Activated CD4-positive, alpha-beta T cell treated with anti-CD3 and anti-CD28 coated beads, Interleukin-2, amount 50 U/mL, for 16 hours (primary cell): ENCODE measurements around the gene FGG.

Experiments used
- DNase-seq: peaks from one replicate; pipeline ENCODE4 v3.0.0-alpha.2; 2020

FGG gene

DNA sequence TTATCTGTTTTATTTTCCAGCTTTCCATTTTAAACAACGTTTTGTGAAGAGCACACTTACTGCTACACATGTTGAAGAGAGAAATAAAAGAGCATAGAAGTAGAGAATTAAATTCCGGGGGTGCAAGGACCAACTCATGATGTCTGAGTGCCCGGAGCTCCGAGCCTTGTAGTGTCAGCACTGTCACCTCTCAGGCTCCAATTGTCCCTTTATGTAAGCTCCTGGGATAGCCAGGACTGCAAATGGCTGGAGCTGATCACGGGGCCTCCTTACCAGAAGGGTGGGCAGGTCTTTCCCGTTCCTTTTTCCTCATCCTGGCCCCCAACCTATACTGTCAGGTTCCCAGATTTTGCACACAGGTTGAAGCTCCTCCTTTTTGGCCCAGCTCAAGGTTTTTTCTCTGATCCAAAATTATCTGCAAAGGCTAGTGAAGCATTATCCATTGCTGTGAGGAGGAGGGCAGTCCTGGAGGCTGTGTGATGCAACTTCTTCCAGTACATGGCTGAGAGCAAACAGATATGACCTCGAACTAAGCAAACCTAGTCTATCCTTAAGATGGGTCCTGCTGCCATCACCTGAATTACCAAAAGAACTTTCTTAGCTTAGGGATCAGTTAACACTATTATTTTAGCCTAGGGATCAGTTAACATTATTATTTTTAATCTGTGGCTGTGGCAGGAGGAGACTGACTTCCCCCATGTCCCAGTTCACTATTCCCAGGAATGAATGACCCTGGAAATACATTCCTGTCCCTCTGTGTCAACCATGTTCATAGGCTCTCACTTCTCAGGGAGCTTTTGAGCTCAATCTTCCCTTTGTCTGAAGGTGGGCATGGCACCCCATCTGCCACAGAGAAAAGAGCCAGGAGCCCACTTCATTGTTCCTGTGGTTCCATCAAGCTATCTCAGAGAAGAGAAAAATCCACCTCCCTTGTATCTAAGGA, at the start of gene FGG:
Gene FGG, minus strand, starts transcription at position 185 of the 943 bp plus-strand sequence. Its CDS starts 47 bp downstream, at position 138.
- no peak for DNase-seq

GRCh38 chr4:154660052-154660451, 47.6 kb upstream of the FGG start:
- DNase-seq = no peak

GRCh38 chr4:154658680-154659405, 46.4 kb upstream of the FGG start:
- no peak for DNase-seq

DNA sequence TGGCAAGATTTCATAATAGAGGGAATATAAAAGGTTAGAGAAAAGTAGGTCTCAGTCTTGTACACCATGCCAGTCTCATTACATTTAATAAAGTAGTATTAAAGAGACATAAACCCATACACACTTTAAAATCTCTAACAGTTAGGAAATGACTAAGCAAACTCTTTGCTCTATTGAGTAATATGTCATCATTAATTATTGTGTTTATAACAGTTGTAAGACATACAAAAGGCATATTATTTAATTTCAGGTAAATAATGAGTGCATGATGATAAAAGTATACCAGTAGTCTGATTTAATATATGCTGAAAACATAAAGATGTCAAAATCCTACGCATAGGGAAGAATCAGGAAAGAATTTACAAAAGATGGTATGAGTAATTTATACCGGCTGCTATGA, 31.0 kb upstream of the FGG start:
- DNase-seq = no peak

DNA sequence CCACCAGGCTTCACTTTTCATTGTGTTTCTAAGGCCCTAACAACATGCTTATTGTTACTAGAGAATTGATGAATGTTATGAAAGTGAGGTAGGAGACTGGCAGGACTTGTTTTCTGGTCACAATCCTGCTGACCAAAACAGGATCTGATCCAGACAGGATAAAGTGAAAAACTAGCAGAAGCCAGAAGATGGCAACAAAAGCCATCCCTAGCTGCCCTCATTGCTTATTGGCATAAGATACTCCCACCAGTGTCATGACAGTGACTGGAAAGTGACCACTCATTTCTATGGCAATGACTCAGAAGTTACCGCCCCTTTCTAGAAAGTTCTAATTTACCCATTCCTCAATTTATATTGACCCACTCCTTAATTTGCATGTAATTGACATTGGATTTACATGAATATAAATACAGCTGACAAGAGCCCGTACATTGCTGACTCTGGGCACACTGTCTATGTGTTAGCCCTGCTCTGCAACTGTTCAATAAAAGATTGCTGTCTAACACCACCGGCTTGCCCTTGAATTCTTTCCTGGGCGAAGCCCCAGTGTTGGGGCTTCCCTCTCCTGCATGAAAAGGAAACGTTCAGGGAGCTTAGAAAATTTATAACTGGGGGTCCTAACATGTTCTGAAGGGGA, 30.0 kb upstream of the FGG start:
- DNase-seq = no peak

GRCh38 chr4:154640999-154641398, 28.5 kb upstream of the FGG start:
- no peak for DNase-seq

GRCh38 chr4:154634058-154634457, 21.6 kb upstream of the FGG start:
- DNase-seq = no peak

GRCh38 chr4:154631828-154632227, 19.4 kb upstream of the FGG start:
- no peak for DNase-seq

DNA sequence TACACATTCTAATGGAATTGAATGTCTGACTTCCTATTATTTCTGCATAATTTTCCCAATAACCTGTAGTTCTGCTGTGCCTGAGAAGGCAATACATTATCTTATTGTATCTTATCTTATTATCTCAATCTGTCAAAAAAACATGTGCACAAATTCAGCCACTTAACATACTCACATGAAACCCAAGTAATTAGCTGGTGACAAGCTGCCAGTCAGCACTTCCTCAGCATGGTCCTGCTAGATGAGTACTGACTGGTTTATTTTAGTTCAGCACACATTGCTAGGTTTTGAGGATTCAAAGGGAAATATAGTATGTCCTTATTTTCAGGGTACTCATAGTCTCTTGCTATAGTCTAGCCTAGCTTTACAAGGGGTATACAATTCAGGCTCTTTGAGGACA, 17.9 kb upstream of the FGG start:
- no peak for DNase-seq

DNA sequence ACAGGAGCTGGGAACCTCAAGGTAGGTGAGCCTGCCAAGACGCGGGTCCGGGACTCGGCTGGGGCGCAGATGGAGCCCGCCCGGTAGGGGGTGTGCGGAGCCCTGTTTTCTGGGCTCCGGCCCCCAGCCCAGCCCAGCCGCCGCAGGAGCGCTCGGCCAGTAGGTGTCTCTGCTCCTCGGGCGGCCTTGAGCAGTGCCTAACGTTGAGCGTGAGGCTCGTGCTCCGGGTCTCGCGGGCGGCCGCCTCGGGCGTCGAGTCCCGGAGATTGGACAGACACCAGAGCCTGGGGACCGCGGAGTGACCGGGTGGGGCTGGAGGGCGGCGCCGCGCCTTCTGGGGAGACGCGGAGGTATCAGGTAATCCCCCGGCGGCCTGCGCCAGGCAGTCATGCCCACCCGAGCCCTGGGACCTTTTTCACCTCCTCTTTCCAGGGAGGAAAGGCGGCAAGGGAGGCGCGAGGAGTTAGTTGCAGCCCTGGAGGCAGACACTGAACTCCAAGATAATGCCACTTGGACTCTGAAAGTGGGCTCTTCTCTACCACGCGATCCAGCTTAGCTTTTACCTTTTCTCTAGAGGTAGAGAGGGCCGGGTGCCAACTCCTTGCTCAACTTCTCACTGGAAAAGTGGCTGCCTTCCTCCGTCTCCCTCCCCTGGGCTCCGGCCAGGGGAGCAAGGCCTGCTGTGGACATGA, 14.5 kb upstream of the FGG start:
- peak; percentile 64 for DNase-seq

GRCh38 chr4:154625971-154626370, 13.5 kb upstream of the FGG start:
- DNase-seq = no peak

- DNase-seq = no peak
Observed at GRCh38 chr4:154623995-154624394, 11.5 kb upstream of the FGG start.

DNA sequence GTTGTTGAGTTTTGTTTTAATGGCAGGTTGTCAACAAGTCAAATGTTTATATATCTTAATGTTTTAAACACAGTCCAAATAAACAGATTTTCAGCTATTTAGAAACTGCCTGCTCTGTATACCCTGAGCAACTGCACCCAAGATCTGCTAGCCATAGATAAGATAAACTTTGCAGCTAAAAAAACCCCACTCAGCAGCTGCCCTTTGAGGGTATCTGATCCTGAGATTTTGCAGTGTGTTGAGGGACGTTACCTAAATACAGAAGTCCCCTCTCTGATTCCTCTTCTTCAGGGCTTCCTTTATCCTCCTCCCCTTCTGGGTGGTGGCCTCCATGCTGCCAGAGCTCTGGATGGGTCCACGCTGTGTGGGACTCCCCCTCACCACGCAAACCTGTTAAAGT, 11.0 kb upstream of the FGG start:
- DNase-seq = no peak

GRCh38 chr4:154622598-154622997, 10.1 kb upstream of the FGG start:
- peak; percentile 28 for DNase-seq

DNA sequence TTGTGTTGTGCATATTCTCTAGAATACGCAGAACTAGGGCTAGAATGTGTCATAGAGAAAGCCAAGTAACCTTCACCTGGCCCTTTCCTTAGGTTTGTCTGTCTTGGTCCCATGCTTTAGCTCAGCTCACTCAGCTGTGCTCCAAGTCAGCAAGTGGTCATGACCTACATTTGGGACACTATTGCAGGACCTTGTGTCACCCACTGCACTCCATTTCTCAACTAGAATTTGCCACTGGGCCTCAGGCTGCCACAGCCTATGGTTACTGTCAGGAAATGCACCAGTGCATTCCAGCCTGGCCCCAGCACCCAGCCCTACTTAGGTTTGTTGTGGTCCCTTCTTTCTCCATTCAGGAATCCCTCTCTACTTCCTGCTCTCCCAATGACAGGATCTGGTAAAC, 7.7 kb upstream of the FGG start:
- no peak for DNase-seq

GRCh38 chr4:154618708-154619315, 6.4 kb upstream of the FGG start:
- DNase-seq = peak; percentile 58

- DNase-seq = no peak
Observed at GRCh38 chr4:154617820-154618317, 5.4 kb upstream of the FGG start.

GRCh38 chr4:154616731-154617130, 4.3 kb upstream of the FGG start:
- DNase-seq = peak; percentile 6

- no peak for DNase-seq
Observed at GRCh38 chr4:154616287-154616686, 3.8 kb upstream of the FGG start.

DNA sequence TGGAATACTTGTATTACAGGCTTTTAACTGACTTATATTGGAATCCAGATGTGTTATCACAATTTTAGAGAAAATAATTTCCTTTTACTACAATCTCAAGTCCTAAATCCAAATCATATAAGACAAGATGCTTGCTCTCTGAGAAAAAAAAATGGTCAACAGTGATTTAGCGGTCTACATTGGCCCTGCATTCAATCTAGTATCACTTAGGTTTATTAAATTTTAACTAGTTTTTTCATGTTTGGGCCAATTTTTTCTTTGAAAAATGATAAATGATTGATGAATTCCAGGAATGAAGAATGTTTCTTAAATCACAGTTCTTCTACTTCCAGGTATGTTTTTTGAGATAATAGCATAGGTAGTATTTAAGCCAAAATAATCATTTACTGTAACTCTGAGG, 2.8 kb upstream of the FGG start:
- DNase-seq = no peak

DNA sequence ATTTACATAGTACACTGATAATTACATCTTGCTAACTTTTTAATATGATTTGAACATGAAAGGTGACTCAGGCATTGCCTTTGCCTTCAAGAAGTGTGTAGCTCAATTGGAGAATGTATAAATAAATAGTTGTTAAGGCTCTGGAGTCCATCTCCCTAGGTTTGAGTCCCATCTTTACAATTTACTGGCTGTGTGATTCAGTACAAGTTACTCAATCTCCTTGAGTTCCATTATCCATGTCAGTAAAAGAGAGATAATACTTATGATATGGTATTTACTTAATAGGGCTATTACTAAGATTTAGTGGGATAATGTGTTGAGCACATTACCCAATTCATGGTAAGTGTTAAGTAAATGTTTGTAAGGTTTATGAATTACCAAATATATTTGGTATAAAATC, 1.9 kb upstream of the FGG start:
- DNase-seq = no peak

DNA sequence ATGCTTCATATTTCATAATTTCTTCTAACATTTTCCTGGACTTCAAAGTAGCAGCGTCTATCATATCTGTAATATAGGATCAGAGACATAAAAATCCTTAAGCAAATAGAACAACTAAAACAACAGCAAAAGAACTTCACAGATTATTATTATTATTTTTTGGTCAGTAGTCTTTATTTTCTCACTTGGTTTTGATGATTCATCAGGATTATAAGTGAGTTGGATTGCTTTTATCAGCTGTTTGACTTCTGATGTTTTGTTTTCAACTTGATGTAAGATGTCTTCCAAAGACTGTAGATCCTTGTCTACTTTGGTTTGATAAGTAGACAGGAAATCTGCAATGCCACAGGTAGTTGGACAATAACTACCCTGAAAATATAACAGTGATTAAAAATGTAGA, 623 bp downstream of the FGG start:
- DNase-seq = no peak
